HG03064 (cell line): ENCODE data around the gene STPG3.
A peak's percentile ranks its signal among the peaks of the same experiment; 100 is the strongest.

Experiments
- ATAC-seq: cut with Tn5 transposase; IDR thresholded peaks from one replicate; pipeline ENCODE4 v1.9.1; 2021; ENCODE audit warnings: low read depth; ENCODE audit not compliant: unreplicated experiment

STPG3 gene

DNA sequence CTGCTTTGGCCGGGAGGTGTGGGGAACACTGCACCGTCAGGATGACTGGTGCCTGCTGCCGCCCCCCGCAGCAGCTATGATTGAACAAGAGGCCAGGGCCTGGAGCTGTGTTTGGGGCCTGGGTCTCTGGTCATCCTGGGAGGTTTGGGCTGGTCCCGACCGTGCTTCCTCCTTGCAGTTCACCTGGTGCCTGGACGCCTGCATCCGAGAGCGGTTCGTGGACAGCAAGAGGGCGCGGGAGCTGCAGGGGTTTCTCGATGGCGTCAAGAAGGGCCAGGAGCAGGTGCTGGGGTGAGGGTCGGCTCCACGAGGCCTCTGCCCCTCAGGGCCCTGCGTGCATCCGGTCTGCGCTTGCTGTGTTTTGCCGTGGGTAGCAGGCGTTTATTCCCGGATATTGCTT lies 13.0 kb downstream of the STPG3 start:
- ATAC-seq = no peak

DNA sequence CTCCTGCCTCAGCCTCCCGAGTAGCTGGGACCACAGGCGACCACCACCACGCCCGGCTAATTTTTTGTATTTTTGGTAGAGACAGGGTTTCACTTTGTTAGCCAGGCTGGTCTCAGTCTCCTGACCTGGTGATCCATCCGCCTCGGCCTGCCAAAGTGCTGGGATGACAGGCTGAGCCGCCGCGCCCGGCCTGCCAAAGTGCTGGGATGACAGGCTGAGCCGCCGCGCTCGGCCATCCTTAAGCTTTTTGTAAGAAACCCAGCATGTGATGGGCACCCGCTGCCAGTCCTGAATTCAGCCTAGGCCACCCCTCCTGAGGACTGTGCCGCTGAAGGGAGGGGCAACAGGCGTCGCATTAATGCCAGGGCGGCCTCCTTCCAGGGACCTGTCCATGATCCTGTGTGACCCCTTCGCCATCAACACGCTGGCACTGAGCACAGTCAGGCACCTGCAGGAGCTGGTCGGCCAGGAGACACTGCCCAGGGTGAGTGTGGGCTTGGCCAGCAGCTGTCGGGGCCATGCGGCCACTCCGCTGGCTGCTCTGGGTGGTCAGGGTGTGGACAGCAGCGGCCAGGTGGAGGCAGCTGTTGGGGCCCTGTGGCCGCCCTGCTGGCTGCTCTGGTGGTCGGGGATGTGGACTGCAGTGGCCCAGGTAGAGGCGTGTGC lies 14.5 kb downstream of the STPG3 start:
- no peak for ATAC-seq

DNA sequence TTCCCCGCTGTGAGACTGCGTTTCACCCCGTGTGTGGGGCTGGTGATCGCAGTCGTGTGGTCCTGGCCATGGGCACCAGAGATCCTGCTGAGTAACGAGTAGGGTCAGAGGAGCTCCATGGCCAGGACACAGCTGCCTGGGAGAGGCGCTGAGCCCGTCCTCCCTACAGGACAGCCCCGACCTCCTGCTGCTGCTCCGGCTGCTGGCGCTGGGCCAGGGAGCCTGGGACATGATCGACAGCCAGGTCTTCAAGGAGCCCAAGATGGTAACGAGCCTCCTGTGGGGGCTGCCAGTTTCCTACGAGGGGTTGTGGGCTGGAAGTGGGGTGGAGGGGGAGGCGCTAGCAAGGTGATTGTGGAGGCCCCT lies 15.1 kb downstream of the STPG3 start:
- ATAC-seq = no peak

DNA sequence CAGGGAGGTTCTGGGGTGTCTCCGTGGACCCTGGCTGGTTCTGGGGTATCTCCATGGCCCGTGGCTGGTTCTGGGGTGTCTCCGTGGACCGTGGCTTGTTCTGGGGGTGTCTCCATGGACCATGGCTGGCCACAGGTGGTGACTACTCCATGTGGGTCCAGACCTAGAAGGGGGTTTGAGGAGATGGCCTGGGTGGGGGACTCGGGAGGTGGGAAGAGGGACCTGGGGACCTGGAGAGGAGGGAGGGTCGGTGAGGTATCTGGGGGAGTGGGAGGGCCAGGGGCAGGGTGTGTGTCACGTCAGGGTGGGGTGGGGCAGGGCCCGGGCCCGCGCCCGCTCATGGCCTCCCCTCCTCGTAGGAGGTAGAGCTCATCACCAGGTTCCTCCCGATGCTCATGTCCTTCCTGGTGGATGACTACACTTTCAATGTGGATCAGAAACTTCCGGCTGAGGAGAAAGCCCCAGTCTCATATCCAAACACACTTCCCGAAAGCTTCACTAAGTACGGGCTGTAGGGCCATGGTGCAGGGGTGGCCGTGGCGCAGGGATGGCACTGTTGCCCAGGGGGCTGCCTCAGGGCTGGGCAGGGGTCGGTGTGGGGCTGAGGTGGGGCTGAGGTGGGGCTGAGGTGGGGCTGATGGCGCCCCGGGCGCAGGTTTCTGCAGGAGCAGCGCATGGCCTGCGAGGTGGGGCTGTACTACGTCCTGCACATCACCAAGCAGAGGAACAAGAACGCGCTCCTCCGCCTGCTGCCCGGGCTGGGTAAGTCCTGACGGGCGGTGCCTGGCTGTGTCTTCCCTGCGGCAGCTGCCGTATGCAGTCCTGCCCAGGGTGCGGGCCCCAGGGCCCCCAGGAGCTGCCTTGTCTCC lies 15.7 kb downstream of the STPG3 start:
- no peak for ATAC-seq

DNA sequence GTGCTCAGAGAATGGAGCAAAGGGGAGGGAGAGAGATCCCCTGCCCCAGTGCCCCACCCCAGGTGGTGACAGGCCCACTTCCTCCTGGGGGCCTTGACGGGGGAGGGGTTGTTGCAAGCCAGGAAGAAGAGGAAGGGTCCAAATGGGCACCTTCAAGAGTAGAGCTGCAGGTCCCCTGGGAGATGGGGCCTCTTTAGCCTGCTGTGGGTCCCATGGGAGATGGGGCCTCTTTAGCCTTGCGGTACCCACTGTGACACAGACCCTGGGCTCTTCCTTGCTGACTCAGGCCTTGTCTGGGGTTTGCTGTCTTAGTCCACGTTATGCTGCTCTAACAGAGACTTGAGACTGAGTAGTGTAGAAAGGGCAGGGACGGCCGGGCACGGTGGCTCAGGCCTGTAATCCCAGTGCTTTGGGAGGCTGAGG lies 16.9 kb downstream of the STPG3 start:
- no peak for ATAC-seq

DNA sequence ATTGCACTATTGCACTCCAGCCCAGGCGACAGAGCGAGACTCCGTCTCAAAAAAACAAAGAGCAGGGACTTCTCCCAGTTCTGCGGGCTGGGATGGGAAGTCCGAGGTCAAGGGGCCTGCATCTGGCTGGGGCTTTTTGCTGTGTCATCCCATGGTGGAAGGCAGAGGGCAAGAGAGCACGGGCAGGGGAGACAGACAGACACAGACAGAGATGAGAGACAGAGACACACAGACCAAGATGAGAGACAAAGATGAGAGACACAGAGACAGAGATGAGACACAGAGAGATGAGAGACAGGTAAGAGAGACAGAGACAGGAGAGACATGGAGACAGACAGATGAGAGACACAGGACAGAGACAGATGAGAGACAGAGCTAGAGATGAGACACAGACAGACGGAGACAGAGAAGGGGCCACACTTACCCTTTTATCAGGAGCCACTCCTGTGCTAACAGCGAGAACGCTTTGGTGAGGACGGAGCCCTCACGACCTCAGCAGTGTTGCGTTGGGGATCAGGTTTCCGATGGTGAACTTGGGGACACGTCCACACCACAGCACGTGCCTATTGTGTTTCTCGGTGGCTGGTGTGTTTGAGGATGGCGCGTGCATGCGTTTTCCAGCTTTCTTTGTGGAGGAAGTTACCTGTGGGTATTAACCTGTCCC lies 17.6 kb downstream of the STPG3 start:
- ATAC-seq = no peak

DNA sequence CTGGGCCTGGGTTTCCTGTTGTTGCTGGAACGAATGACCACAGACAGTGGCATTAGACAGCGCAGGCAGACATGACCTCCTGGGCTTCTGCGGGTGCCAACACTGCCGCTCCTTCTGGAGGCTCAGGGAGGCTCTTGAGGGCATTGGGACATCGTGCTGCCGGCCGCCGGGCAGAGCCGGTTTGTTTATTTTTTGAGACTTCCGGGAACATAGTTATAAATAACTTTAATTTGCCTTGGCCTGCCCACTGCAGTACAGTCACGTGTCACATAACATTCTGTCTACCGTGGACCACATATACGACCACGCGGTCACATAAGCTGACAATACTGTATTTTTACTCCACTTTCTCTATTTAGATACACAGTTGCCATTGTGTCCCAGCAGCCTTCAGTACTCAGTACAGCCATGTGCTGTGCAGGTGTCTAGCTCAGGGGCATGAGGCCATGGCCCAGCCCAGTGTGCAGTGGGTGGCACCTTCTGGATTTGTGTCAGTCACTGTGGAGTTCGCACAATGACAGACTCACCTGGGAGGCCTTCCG lies 18.2 kb downstream of the STPG3 start:
- ATAC-seq = no peak

DNA sequence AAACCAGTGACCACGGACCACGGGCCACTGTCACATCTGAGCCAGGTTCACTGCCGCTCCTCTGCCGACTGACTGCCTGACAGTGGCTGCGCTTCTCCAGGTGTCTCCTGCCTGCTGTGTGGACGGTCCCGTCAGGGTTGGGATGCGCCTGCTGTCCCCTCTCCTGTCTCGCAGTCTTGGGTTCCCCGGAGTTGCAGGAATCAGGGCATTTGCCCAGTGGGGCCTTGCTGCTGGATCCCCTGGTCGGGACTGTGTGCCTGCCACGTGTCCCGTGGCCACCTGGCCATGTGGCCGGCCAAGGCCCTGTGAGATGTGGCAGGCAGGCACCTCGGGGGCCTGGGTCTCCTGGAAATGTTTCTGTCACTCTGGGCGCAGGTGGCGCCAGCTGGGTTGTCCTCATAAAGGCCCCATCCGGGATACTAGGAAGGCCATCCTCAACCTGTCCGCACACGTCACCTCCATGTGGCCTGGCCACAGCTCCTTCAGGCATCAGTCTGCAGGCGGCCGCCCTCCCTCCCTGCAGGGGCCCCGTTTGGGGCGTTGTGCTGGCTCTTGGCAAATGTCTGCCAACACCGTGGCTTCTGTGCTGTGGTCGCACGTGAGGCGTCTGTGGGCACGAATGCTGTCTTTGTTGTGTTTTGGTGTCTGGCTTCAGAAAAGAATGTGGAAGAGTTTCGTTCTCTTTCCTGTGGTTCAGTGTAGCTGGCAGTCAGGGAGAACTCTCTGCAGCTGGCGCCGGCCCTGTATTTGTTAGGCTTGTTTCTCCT lies 20.0 kb downstream of the STPG3 start:
- no peak for ATAC-seq

DNA sequence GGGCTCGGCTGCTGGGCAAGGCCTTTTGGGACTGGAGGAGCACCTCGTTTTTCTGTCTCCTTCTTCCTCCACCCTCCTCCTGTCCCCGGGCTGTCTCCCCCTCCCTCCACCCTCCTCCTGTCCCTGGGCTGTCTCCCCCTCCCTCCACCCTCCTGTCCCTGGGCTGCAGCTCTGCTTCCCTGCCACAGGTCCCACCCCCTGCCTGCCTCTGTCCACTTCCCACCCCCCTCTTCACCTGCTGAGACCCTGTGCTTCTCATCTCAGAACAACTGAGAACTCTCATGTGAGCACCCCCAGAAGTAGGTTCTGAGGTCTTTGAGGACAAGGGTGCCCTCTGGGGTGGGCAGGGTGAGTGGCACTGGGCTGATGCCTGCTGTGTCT lies 20.6 kb downstream of the STPG3 start:
- ATAC-seq = no peak

DNA sequence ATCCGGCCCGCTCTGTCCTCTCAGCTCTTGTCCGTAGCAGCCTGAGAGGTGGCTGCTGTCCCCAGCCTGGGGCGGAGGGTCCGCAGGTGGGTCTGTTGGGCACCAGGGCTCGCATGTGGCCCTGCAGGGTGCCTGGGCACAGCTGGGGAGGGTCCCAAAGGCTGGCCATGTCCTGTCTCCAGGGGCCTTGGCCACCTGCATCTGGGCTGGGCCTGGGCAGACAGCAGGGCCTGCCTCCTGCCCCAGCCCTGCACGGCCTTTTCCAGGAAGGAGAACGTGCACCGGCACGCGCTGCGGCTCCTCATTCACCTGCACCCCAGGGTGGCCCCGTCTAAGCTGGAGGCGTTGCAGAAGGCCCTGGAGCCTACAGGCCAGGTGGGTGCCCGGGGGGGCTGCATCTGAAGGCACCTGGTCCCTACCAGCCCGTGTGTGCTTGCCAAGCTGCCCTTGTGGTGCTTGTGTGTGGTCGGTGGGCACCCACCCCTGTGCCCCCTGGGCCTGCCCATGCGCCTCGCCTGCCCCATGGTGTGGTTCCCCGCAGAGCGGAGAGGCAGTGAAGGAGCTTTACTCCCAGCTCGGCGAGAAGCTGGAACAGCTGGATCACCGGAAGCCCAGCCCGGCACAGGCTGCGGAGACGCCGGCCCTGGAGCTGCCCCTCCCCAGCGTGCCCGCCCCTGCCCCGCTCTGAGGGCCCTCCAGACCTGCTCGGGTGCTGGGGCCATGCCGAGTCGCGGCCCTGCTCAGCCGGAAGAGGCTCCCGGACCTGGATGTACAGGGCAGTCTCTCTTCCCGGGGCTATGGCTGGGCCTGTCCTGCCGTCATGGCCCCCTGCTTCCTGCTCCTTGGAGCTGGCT lies 21.4 kb downstream of the STPG3 start:
- no peak for ATAC-seq

DNA sequence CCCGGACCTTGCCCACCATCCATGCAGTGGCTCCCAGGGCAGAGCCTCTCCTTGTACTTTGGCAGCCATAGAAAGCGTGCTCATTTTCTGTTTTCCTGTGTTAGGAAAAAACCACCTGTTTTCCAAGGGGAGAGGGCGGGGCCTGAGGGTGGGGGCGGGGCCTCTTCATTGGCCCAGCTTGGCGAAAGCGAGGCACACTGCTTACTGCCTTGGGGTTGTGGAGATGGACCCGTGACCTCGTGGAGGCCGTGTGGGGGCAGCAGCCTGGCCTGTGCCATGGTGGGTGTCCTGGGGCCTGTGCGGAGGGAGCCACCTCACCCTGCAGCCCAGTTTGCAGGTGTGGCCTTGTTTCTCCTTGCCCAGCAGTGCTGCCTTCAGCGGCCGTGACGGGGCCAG lies 22.0 kb downstream of the STPG3 start:
- ATAC-seq = no peak

DNA sequence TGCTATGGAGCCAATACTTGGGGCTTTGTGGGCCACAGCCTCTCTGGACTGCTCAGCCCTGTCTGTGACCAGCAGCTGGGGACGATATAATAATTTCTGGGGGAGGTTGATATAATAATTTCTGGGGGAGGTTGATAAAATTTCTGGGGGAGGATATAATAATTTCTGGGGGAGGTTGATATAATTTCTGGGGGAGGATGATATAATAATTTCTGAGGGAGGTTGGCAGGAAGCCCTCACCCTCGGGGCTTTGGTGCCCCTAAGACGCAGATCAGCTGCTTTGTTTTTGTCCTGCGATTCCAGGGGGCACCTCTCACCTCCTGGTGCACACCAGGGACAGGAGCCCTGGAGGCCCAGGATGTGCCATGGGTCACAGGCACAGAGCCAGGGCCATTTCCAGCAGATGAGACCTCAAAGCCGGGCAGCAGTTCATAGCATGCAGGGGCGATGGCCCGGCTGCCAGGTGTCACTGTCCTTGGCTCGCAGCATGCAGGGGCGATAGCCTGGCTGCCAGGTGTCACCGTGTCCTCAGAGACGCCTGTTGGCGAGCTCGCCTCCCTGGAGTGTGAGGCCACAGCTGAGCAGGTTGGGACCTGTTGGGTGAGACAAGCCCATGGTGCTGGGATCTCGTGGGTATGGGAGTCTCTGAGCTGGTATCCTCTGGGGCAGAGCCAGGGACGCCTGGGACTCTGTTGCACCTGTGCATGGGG lies 22.7 kb downstream of the STPG3 start:
- no peak for ATAC-seq

DNA sequence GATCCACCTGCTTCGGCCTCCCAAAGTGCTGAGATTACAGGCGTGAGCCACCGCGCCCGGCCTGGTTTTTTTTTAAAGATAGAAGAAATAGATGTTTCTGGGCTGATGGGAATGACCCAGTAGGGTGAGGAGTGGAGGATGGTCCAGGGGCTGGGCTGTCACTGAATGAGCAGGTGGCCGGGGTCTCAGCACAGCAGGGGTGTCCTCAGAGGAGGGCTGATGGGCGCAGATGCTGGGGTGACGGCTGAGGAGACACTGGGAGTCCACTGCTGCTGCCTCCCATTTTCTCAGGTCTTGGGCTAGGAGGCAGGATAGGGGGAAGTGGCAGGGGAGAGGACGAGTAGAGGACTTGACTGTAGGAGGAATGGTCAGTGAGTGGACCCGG lies 24.1 kb downstream of the STPG3 start:
- ATAC-seq = no peak

DNA sequence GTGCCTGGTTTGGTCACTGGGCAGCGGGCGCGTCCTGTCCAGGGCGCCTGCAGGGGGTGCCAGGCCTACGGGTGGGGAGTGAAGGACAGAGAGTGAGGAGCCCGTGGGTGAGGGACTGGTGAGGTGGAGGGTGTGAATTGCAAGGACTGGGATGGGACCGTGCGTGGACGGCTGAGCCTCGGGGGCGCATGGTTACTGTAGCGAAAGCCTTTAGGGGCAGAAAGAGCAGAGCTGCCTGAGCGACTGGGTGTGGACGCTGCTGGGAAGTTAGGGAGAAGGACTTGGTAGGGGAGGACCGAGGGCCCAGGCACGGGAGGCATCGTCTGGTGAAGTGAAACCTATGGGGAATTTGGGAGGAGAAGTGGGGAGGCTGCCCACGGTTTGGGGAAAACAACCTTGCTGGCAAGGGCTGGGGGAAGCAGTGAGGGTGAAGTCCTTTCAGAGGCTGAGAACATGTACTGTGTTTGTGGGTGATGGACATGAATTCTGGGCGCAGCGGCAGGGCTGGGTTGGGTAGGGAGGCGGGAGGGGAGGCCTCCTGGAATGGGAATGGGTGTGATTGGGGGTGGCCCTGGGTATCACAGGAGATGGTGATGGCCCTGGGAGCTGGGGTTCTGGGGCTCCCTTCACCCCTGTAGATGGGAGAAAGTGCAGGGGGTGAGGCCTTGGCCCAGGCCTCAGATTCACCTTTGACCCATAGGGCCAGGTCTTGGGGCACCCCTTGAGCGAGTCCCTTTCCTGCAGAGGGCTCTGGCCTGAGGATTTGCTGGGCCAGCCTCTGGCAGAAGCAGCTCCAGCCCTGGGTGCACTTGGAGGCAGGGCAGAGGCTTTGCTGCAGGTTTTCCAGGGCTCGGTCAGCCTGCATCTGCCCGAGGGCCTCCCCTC lies 24.7 kb downstream of the STPG3 start:
- ATAC-seq = no peak

DNA sequence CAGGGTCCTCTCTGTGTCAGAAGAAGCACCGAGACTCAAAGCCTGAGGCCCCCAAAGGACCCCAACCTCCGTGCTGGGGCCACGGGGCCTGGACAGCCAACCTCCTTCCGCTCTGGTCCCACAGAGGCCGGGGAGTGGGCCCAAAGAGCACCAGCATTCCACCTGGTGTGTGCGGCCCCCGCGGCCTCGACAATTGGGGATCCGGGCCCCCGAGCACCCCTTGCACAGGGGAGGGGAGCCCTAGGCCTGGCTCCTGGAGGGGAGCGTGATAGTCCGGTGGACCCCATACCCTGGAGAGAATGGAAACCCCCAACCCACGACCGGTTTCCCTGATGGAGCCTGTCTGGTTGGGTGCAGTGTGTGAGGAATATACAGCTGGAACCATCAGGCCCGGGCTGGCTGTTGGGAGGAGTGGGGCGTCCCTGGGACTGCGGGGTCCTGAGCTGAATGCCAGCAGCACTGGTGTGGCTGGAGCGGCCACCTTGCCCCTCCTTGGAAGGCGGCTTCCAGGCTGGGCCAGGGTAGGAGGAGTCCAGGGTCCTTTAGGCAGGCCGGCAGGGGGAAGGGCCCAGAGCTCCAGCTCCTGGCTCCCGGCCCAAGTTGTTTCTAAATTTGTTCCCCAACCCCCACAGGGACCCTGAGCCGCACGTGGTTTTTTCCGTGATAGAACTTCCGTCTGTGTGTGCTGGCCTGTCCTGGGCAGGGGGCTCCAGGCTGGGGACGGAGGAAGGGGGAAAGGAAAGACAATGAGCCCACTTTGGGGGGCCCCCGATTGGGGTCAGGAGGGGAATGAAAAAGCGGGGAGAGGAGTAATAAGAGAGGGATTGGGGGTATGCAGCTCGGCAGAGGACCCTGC lies 25.6 kb downstream of the STPG3 start:
- no peak for ATAC-seq

DNA sequence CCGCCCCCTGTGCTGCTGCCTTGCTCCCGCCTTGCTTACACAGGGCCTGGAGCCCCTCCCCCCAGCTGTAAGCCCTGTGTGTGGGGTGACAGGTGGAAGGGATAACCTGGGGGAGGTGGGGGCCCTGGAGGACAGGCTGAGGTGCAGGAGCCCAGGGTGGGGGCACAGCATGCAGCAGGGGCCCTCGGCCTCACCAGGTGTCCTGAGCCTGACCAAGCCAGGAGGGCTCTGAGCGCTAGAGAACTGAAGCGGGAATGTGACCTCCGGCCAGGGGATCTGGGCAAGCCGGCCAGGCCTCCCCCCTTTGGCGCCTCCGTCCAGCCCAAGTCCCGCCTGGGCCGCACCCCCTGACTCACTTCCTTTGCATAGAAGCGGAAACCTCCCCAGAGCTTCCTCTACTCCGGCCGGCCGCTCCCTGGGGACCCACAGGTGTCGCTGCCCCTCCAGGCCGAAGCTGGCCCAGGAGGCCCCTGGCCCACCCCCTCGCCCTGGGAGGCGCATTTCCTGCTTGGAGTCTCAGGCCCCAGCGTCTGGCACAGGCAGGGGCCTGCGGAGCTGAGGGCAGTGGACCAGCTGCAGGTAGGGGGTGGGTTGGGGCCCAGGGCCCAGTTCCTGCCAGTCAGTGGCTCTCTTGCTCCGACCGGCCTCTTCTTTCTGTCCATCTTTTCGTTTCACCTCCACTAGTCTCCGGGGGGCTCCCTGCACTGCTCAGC lies 26.4 kb downstream of the STPG3 start, which contains the start of gene TOR4A:
Gene TOR4A (plus strand): TSS at position 398 of the 713 bp plus-strand sequence. CDS start 964 bp downstream, outside the sequence.
- ATAC-seq = peak; percentile 68
